Left cardiac atrium (tissue), 4 donors: ENCODE results near the gene RAMP3. TPM values are rescaled to one million over a fixed set of nuclear protein-coding genes. Genes with fewer than 3 reads are reported as not detected.
A peak's percentile ranks its signal among the peaks of the same experiment; 100 is the strongest.

Experiments used
- ATAC-seq, 2 donors: fragments of 200-7000 bp; cut with Tn5 transposase; one replicate each; pipeline ENCODE4 v1.9.1; 2020; ENCODE audit warnings: mild to moderate bottlenecking in 2 of 2, moderate library complexity in 2 of 2
- DNase-seq: peaks from one replicate; pipeline ENCODE4 v3.0.0-alpha.2; 2020
- intact Hi-C, 2 donors: fragments of 100-400 bp; cut with DNase I; formaldehyde crosslinking; loops; one replicate each; pipeline versions ENCODE4 v1.14.1 to v1.15.1; 2022 to 2023
- total RNA-seq, 2 donors: library from RNA; stranded (reverse); fragmentation: NEBNext Ultra II Directional; extraction: Animal tissue kit (Norgen Biotek cat#: 25700); gene quantifications; one replicate each; pipeline ENCODE4 v1.2.1, GENCODE V29; 2021
- donor health status: DM: no; HTN: yes; CAD: no.
- donor health status: DM: no; HTN: yes; CAD: no; lungs with severe emphysema.
- donor health status: DM: yes; HTN: yes; CAD: no.
- donor health status: Dilated cardiomyopathy.

RAMP3 gene
- total RNA-seq, 2 donors from 2014 or later, result 40.8 to 55.0 TPM

DNA sequence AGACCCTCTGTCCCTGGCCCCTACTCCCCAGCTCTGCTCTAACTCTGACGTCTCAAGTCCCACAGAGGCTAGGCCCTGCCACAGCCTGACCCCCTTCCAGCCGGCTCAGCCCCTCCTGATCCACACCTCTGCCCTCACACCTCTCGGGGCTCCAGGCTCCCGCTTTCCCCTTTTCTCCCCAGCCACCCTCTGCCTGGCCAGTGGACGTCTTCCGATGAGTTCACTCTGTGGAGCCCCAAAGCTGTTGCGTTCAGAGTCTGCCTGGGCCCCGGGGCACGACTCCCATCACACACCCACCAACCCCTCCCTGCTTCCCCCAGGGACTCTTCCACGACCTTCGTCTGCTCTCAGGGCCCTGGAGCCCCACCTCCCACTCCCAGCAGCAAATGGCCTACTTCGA is 27.7 kb upstream of the RAMP3 start:
- intact Hi-C loops, result loop anchor here in 1 of 2 donors (5.0 kb wide), 1 partner anchor 273 kb away; no protein-coding TSS in a partner anchor
- DNase-seq (no peak), ATAC-seq (no peak)

- intact Hi-C loops, result loop anchor here in 1 of 2 donors (5.0 kb wide), 1 partner anchor 274 kb away; no protein-coding TSS in a partner anchor
- ATAC-seq (no peak), DNase-seq (no peak)
These were observed 26.7 kb upstream of the RAMP3 start for GRCh38 chr7:45130910-45131309.

GRCh38 chr7:45131891-45132290 is 25.7 kb upstream of the RAMP3 start:
- DNase-seq (no peak), ATAC-seq (no peak)
- intact Hi-C loops, result loop anchor here in 1 of 2 donors (5.0 kb wide), 1 partner anchor 275 kb away; no protein-coding TSS in a partner anchor

GRCh38 chr7:45132708-45133320 is 24.8 kb upstream of the RAMP3 start:
- intact Hi-C loops, result loop anchor here in 1 of 2 donors (5.0 kb wide), 1 partner anchor 276 kb away; no protein-coding TSS in a partner anchor
- no peak for DNase-seq
- ATAC-seq, result no peak

DNA sequence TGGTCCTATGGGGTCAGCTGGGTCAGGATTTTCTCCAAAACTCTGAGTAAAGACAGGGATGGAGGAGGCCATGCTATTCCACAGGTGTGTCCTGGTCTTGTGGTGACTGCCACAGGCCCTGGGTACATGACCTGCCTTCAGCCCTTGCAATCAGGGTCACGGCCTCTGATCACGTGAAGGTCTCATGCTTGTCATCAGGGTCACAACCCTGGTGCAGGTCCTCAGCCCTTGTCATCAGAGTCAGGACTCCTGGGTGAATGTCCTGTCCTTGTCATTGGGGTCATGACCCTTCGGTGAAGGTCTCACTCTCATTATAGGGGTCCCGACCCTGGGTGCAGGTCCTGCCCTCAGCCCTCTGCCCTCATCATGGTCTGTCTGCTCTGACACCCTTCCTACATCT is 24.2 kb upstream of the RAMP3 start:
- no peak for DNase-seq
- intact Hi-C loops, result loop anchor here in 1 of 2 donors (5.0 kb wide), 1 partner anchor 276 kb away; no protein-coding TSS in a partner anchor
- no peak for ATAC-seq

GRCh38 chr7:45133877-45134276 is 23.7 kb upstream of the RAMP3 start:
- ATAC-seq, result no peak
- intact Hi-C loops, result loop anchor here in 1 of 2 donors (5.0 kb wide), 1 partner anchor 277 kb away; no protein-coding TSS in a partner anchor
- DNase-seq, result no peak

DNA sequence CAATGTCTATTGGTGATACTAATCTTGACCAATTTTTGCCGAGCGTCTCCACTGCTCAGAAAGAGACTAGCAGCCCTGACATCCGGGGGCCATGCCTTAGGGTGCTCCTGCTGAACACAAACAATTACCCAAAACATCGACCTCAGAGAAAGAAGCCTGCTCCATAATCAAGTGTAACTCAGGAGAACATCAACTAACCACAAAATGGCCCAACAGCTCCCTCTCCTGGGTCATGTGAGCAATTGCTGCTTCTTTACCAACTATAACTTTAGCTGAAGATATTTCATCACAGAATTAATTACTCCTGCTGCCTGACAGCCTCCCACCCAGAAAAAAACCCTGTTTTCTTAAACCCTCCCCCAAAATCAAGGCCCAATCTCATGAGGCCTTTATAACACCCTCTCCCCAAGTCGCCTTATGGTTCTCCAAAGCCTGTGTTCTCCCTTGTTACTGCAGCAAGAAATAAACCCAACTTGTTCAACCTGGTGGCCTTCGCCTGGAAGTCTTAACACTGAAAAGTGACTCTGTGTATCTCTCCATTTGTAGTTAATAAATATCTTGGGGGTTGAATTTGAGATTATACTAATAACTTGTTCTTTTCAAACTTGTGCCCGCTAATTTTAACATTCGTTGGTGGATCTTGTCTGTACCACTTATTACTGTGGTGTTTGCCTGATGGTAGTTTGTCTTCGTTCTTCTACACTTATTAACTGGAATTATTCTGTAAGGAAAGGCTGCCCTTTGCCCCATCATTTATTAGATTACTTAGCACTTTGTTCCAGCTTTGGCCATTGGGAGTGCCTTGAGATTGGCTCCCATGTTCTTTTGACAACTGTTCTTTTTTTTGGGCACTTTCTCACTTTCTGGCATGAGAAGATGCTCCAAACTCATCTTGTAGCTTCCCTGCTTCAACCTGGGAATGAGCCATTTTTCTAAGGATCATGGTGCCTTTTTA is 21.2 kb upstream of the RAMP3 start:
- ATAC-seq (peak; percentile 75 to 80), DNase-seq (peak; percentile 50)
- intact Hi-C loops, result loop anchor here (5.0 kb wide), 1 partner anchor 164 kb away; no protein-coding TSS in a partner anchor

DNA sequence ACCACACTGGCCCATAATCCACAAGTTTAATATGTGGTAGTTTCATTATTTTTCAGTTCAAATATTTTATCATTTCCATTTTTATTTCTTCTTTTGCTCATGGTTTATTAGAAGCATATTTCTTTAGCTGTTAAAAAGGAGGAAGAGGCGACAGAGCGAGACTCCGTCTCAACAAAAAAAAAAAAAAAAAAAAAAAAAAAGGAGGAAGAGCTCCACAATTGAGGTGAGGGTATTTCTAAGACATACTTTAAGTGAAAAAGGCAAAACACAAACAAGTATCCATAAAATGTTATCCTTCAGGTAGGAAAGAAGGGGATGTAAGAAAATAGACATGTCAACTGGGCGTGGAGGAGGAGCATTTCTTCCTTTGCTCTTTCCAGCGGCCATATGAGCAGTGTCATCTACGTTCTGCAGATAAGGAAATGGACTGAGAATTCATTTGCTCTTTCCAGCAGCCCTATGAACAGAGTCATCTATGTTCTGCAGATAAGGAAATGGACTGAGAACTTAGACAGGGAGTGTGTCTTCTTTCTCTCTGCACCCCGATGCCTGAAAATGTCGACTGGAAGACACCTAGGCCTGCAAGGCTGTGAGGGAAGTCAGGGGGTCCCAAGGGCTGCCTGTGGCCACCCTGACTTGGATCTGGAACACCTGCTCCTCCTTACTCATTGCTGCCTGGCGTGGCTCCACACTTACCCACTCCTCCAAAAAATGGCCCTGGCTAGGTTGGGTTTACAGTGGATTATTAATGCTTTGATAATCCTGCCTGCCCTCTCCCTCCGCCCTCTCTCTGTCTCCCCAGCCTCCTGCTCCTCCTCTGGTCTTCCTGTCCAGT is 18.9 kb upstream of the RAMP3 start:
- no peak for ATAC-seq
- no peak for DNase-seq
- intact Hi-C loops, result loop anchor here (5.0 kb wide), 1 partner anchor 166 kb away; no protein-coding TSS in a partner anchor

- no peak for ATAC-seq
- DNase-seq, result no peak
- intact Hi-C loops, result no loop called here
These were observed 16.8 kb upstream of the RAMP3 start for GRCh38 chr7:45140827-45141226.

GRCh38 chr7:45143616-45144015 is 14.0 kb upstream of the RAMP3 start:
- DNase-seq (no peak), ATAC-seq (no peak)
- intact Hi-C loops, result no loop called here

GRCh38 chr7:45145881-45146280 is 11.7 kb upstream of the RAMP3 start:
- no peak for DNase-seq
- no peak for ATAC-seq
- intact Hi-C loops, result no loop called here

- DNase-seq (no peak), ATAC-seq (no peak)
- intact Hi-C loops, result no loop called here
These were observed 10.8 kb upstream of the RAMP3 start for GRCh38 chr7:45146531-45147379.

GRCh38 chr7:45147858-45148652 is 9.5 kb upstream of the RAMP3 start:
- DNase-seq (no peak), ATAC-seq (peak in 1 of 2 donors; percentile 10)
- intact Hi-C loops, result no loop called here

DNA sequence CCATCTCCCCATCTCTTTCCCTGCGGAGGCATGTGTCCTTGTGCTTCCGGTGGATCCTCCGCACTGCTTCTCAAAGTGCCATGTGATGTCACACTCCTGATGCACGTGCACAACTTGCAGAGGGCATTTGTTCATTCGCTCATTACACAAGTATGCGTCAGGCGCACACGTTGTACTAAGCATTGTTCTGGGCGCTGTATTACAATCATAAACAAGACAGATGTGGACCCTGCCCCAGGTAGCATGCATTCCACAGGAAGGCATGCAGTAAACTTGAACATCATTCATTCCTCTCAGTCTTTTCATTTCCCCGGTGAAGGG is 9.0 kb upstream of the RAMP3 start:
- ATAC-seq, result no peak
- intact Hi-C loops, result no loop called here
- no peak for DNase-seq

- ATAC-seq (no peak), DNase-seq (no peak)
- intact Hi-C loops, result loop anchor here in 1 of 2 donors (5.0 to 10.0 kb wide), 2 partner anchors 108 to 715 kb away; no protein-coding TSS in a partner anchor
These were observed 8.0 kb upstream of the RAMP3 start for GRCh38 chr7:45149606-45150005.

DNA sequence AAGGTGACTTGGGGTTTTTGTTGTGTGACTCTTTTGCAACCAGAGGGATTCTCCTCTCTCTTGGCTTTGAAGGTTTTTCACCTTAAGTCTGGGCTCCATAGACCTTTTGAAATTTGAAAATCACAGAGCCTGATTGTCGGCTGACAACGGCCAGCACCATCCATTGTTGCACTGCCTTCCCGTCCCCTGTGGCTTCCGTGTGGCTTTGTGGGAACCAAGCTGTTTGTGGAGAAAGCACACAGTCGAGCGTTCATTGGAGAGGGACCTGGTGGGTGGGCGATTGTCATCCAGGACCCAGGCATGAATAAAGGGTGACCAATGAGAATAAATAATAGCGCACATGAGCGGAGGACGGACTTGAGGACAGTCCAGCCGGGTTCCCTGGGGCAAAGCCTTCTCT is 7.4 kb upstream of the RAMP3 start:
- no peak for ATAC-seq
- intact Hi-C loops, result loop anchor here in 1 of 2 donors (5.0 to 10.0 kb wide), 2 partner anchors 107 to 715 kb away; no protein-coding TSS in a partner anchor
- no peak for DNase-seq

DNA sequence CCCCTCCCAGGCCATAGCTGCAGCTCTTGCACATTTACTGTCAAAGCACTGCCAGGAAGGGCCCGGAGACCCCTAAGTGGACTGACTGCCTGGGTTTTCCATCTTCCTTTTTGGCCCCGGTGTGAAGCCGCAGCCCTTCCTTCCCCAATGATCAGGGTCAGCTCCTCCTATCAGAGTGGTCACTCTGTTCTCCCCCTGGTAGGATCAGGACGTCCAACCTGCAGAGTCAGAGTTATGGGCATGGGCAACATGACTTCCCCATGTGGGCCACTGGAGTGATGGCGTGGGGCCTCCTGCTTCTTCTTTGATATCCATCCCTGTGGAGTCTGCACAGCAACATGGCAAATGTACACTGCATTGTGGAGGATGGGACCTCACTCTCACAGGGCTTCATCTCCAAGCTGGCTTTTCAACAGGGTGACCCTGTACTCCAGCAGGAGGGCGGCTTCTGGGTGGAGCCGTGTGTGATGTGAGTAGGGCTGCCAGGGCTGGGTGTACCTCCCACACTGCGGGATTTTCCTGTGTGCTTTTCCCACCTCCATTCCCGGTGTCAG is 6.4 kb upstream of the RAMP3 start:
- intact Hi-C loops, result loop anchor here in 1 of 2 donors (5.0 to 10.0 kb wide), 2 partner anchors 106 to 714 kb away; no protein-coding TSS in a partner anchor
- ATAC-seq, result no peak
- DNase-seq, result no peak
